NCI-H1105 (cell line): ENCODE data around the gene ATG2A.

Experiments
- DNase-seq: peaks from one replicate; lab custom pipeline; 2025; lab: John Stamatoyannopoulos, UW

Gene ATG2A

DNA sequence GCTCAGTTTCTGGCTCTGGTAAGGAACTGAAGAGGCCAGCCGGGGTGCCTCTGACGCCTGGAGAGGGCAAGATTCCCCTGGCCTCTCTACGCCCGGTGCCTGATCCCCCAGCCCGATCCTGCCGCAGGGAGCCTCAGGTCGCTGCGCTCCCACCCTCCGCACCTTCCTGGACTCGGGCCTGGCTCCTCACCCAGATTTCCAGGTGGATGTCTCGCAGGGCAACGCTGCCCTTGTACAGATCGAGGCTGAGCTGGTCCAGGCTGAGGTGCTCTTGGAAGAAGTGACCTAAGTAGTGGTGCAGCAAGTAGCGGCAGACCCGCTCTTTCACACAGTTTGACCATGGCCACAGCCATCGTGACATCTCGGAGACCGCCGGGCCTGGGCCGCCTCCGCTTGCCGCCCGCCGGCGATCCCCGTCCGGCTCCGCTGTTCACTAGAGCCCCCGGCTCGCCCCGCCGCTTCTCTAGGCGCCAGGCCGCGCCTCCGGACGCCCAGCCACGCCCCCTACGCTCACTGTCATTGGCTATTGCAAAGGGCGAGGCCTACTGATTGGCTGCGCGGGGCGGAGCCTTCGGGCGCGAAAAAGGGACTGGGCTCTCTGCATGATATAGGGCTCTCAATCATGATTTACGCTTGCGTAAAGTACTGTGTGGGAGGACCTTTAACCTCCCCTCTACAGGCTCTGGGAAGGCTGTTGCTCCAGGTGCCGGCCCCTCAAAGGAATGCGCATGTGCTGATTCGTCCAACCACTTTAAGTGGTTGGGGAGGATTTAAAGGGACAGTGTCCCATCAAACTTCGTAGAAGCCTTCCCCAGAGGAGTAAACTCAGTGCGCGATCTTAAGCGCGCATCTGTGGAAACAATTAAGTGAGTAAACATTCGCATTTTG, at the start of gene ATG2A:
TSS of gene ATG2A (minus strand) at position 435 of the 888 bp plus-strand sequence. CDS start at position 361, 74 bp downstream.
- DNase-seq: peak; percentile 99

DNA sequence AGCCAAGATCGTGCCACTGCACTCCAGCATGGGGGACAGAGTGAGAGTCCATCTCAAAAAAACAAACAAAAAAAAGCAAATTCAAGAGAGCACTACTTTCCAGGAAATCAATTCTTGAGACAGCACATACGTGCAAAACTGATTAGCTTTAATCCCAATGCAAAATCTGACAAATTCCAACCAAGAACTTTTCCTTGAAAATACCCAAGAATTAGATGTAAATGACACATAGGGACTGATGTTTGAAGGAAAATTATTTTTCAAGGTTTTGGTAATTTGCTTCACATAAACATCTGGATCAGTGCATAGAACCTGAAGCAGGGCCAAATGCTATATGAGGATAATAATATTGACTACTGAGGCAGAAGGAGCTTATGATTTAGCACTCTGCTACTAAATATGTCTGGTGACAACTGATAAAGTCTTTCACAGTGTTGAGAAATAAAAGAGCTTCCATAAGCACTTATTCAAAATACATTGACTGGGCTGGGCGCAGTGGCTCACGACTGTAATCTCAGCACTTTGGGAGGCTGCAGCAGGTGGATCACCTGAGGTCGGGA, 46.1 kb upstream of the ATG2A start:
- no peak for DNase-seq

DNA sequence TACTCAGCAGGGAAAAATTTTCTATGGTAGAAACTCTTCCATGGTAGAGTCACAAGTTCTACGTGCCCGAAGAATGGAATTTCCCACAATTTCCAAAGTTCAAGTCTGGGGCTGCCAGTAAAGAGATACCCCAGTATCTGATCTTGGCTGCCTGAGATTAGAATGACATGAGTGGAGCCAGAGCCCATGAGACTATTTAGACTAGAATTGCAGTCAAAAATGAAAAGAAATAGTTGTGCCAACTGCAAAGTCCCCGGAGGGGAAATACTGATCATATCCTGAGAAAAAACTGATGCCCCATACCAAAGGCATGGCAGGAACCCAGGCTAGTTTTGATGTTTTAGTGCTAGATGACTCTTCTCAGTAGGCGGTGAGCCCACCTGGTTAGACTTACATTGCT, 43.7 kb upstream of the ATG2A start:
- no peak for DNase-seq

DNA sequence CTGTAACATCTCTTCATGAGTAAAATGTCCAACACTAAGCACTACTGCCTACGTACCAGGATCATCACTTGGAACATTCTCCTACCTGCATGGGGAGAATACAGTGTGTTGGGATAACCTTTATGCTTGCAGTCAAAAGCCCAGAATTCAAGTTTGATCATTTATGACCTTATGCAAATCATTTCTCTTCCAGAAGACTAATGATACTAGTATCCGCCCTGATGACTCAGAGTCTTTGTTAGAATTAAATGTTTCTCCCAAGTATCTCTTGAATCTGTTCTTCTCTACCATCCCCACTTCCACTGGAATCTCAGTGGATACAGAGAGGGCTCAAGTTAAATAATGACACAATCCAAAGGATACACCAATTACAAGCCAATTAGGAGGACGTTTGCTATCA, 42.5 kb upstream of the ATG2A start:
- DNase-seq: no peak

DNA sequence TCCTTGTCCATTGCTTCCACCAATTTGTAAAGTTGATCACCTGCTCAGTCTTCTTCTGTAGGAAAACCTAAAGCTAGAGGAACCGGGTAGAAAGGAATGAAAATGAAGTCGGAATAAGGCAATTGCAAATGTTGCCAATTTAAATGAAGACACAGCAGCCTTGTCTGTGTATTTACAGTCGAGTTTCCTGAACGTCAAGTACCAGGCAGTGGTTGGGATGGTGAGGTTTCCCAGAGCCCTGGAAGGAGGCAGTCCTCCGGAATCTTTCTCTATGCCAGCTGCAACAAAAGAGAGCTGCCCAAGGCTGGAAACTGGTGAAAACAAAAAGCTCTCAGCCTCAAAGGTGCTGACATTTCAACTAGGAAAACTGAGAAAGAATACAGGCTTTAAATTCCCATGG, 37.2 kb upstream of the ATG2A start:
- no peak for DNase-seq

DNA sequence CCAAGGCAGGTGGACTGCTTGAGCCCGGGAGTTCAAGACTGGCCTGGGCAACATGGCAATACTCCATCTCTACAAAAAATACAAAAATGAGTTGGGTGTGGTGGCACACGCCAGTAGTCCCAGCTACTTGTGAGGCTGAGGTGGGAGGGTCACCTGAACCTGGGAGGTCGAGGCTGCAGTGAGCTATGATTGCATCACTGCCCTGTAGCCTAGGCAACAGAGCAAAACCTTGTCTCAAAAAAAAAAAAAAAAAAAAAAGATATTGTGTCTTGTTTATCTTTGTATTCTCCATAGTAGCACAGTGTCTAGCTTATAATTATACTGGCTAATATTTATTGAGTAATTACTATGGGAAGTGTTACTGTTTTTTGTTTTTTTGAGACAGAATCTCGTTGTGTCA, 34.5 kb upstream of the ATG2A start:
- DNase-seq: no peak

DNA sequence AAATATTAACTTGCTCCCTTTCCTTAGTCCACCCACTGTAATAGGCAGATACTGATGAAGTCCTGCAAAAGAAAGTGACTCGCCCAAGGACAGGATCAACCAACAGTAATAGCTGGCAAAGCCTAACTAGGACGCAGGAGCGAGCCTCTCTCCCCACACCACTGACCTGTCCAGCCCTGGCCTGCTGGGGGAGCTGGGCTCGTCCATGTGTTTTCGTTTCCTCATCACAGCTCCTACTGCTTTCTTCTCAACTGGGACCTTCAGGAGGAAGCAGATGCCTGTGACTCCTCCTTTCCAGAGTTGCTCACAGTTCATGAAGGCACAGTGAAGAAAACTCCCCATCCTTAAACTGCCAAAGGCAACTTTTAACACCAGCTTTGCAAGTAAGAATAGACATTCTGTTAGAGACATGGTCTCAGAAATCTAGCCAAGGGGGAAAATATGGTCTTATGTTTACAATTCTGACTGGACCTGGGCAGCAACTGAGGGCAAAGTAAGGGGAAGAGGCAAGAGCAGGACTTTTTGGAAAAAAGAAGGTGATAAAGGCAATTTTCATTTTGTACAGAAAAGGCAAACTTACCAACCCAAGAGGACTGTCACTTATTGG, 30.3 kb upstream of the ATG2A start:
- no peak for DNase-seq

DNA sequence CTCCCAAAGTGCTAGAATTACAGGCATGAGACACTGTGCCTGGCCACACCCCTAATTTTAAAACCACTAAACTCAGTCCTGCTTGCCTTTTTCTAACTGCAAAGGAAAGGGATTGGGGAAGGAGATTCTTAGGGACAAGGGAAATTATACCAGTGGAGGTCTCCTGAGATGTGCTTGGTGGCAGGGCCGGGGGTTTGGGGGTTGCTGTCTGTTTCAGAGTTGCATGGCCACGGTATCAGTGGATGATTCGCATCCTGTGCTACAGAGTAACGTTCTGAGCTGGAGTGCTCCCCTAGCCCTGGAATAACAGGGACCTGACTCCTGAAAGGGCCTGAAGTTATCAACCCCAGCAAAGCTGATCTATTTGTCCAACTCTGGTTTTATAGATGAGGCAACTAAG, 19.5 kb upstream of the ATG2A start:
- no peak for DNase-seq

DNA sequence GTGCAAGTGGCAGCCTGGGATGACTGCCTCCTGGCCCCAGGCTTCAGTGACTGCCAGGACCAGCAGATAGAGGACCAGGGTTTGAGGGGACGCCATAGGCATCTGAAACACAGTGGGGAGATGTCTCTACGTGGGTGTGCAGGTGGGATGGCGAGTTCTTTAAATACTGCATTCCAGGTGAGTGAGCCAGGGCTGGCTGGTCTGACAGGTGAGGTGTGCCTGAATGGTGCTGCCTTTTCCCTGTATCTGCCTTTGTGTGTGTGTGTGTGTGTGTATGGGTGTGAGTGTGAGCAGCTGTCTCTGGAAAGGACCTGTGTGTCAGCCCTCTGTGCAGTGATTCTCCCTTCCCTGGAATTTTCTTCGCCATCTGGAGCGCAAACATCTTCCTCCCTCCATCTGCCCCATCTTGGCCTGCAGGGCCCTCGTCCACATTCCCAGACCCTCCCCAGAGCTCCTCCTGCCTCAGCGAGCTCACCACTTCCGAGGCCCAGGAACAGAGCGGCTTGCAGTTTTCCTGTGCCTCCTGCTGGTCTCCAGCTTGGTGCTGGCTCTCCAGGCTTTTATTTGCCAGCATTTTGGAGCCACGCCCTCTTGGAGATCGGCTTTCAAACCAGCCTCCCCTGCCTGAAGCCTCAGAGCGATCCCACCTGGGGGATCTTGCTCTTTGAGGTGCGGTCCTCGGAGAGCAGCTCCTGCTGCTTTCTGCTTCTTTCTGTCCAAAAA, 18.5 kb upstream of the ATG2A start, which contains the start of gene GPHA2:
TSS of gene GPHA2 (minus strand) at position 535 of the 723 bp plus-strand sequence. CDS start at position 102, 433 bp downstream.
- no peak for DNase-seq

DNA sequence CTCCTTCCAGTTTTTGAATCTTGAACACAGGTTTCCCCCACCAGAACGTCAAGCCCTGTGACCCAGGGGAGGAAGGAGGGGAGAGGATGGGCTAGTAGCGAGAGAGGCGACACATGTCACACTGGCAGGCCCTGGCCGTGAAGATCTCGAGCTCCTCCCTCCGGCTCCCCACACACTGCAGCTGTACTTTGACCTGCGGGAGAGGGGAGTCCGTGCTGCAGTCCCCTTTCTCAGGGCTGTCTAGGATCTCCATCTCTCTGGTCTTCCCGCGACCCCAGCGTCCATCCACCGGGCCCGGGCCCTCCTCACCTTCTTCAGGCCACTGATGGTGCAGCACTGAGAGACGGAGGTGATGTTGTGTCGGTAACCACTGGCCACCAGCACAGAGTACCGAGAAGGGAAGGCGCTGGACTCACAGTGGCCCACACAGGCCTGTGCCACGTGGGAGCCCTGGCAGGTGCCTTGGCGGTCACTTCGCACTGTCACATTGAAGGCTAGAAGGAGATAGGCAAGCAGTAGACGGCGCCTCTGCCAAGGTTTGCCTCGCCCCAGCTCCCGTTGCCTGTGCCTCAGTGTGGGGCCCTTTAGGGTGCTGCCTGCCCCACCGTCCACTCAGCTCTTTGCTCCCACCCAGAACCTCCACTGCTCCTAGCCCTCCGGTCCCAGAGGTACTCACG, 17.8 kb upstream of the ATG2A start:
- no peak for DNase-seq

DNA sequence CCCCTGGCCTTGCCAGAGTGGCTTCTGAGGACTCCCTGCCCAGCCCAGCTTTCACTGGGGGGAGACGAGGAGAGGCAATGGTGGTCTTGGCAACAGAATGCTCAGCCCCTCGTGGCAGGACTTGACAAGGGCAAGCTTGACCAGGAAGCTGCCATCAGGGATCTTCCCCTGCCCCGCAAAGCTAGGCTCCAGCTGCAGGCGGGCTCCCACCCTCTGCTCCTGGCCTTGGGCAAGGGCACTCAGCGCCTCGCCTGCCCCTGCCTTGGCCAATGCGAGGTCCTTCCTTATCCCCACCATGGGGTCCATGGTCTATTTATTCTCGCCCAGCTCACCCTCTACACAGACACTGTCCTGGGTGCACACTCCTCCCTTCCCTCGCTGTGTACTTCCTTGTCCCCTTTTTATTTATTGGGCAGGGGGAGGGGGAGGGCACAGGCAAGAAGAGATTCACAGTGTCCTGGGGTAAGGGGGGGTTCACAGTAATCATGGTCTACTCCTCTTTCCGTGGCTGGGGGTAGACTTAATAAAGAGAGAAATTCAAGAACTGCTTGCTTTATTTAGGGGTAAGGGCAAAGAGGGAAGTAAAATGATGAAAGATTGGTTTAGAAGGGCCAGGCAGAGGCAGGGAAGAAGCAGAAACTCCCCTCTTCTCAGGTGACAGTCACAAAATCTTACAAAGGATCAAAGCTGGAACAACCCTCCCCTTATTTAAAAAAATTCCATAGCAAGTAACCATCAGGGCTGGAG, 17.1 kb upstream of the ATG2A start:
- no peak for DNase-seq

DNA sequence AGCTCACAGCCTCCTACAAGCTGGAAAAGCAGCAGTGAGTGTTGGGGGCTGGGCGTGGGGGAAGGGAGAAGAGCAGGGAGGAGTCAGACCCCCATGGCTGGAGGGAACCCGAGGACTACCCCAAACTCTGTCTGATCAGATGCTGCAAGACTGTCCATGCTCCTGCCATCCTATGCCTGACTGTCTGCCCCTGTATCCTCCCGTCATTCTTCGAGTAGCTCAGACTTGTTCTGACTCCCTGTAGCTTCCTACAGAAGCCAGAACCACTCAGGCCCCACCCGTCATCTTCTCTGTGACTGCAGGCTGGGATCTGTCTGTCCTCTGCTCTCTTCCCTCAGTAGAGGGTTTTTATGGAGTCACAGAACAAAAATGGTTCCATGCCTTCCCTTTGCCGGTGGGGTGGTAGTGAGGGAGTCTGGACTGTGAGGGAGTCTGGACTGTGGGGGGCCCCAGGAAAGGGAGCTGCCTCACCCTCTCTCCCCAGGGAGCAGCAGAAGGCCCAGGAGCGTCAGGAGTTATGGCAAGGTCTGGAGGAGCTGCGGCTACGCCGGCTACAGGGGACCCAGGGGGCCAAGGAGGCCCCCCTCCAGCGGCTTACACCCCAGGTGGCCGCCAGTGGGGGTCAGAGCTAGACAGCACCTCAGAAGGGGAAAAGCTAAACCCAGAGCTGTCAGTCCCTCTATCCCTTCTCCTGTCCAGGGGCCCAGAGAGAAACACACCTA, 16.4 kb upstream of the ATG2A start:
- no peak for DNase-seq

DNA sequence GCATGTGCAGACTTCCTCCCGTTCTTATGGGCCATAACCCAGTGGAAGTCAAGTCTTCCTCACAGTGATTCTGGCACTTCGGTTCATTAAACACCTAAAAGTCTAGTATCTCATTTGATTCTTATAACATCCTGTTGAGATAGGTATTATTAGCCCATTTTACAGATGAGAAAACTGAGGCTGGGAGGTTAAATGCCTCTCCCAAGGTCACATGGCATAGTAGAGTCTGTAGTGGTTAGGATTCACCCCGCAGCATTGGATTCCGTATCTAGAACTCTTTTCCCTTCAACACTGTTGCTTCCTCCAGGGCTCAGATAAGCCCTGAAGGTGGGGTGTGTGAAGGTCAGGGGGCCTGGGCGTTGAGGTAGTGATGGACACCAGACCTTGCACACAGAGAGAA, 15.3 kb upstream of the ATG2A start:
- no peak for DNase-seq

DNA sequence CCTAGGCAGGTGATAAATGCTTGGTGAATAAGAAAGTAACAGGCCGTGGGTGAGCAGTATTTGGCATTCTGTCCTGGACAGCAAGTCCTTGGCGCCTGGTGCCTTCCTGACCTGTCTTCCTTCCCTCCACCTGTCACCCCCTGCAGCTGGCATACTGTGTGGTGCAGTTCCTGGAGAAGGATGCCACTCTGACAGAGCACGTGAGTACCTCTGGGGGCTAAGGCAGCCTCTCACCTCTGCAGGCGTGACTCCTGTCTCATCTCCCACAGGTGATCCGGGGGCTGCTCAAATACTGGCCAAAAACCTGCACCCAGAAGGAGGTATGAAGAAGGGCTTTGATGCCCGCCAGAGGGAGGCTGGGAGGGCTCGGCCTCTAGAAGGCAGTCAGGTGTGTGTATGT, 14.3 kb upstream of the ATG2A start:
- DNase-seq: no peak

DNA sequence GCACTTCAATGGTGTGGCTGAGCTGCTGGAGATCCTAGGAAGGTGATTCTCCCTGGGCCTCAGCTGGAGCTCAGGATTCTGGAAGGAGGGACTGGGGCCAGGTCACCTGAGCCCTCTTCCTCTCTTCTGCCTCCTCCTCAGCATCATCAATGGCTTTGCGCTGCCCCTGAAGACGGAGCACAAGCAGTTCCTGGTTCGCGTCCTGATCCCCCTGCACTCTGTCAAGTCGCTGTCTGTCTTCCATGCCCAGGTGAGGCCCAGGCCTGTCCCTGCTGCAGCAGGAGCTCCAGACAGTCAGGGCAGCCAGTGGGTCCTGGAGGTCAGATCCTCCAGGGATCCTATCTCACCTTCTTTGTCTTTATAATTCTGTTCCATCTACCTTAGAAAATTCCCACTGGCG, 13.3 kb upstream of the ATG2A start:
- no peak for DNase-seq

DNA sequence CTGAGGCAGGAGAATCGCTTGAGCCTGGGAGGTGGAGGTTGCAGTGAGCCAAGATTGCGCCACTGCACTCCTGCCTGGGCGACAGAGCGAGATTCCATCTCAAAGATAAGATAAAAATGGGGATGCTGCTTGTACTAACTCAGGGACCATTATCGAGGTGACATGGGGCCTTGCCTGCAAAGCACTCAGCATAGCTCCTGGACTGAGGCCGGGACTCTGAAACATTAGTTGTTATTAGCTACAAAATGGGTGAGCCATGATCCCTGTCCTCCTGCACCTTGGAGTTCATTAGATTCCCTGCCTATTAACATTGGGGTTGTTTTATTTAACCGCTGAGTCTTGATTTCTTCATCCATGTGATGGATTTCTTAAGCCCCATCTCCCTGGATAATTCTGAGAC, 12.6 kb upstream of the ATG2A start:
- no peak for DNase-seq

DNA sequence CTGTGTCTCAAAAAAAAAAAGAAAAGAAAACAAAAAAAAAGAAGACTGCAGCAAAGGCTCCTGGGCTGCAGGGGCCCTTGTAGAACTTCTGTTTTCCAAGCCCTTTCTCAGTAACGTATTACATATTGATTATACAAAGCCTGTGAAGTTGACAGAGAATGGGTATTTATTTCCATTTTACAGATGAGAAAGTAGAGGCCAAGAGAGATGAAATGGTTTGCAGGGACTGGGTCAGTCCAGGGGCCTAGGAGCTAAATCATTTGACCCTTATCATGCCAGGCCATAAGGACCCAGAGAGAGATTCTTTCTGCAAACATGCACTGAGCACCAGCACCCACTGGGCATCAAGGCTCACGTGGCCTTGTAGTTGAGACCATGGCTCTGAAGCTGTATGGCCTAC, 11.9 kb upstream of the ATG2A start:
- no peak for DNase-seq

DNA sequence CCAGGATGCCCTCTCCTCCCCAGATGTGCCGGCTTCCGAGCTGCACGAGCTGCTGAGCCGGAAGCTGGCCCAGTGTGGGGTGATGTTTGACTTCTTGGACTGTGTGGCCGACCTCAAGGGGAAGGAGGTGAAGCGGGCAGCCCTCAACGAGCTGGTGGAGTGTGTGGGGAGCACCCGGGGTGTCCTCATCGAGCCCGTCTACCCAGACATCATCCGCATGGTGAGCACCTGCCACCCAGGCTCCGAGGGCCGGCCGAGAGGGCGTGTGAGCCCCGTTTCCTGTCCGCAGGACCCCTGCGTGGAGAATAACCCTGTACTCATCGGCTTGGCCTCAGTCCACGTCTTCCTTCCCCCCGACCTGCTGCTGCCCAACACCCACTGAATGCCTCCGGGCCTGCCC, 9.7 kb upstream of the ATG2A start:
- DNase-seq: no peak

DNA sequence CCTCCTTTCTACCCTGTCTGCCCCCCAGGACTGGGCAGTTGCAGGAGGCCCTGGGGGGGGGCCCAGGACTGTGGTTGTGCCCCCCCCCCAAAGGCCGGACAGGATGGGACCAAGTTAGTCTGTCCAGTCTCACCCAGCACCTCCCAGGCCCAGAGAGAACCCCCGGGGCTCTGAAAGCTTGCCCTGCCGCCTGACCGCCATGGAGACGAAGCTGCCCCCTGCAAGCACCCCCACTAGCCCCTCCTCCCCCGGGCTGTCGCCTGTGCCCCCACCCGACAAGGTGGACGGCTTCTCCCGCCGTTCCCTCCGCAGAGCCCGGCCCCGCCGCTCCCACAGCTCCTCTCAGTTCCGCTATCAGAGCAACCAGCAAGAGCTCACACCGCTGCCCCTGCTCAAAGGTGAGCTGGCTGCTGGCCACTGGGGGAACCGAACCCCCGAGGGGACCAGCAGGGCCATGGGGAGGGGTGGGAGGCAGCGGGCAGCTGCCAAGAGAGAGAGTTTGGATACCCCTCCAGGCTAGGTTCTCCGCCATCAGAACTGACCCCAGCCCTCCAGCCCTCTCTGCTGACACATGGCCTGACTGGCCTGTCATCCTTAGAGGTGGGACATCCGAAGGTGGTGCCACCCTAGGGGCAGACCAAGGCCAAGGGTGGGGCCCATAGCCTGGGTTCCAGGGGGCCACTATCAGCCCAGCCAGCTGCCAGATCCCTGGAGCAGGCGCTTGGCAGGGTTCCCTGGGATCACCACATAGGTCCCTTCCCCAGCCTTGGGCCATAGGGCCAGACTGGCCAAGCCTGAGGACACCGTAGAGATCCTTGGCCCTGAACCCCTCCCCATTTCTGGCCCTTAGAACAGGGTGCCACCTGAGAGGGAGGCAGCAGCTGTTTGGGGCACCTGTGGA, 8.8 kb upstream of the ATG2A start:
- DNase-seq: no peak

DNA sequence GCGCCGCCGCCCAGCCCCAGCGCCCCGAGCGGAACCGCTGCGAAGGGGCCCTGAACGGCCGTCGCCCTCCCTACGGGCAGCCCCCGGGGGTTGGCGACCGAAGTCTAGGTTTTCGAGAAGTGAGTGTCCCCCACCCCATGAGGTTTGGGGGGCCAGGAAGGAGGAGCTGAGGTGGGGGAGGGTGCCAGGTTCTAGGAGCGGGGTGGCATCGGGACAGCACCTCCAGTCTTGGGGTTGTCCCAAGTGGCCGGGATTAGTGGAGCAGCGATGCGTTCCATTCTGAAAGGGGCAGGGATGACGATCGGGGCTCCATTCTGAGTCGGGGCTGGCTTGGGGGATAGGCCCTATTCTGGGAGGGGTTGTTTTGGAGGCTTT, 7.9 kb upstream of the ATG2A start:
- DNase-seq: no peak
